ENCODE measurements around the gene OR1L1.

OR1L1 gene, protein sequence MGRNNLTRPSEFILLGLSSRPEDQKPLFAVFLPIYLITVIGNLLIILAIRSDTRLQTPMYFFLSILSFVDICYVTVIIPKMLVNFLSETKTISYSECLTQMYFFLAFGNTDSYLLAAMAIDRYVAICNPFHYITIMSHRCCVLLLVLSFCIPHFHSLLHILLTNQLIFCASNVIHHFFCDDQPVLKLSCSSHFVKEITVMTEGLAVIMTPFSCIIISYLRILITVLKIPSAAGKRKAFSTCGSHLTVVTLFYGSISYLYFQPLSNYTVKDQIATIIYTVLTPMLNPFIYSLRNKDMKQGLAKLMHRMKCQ

DNA sequence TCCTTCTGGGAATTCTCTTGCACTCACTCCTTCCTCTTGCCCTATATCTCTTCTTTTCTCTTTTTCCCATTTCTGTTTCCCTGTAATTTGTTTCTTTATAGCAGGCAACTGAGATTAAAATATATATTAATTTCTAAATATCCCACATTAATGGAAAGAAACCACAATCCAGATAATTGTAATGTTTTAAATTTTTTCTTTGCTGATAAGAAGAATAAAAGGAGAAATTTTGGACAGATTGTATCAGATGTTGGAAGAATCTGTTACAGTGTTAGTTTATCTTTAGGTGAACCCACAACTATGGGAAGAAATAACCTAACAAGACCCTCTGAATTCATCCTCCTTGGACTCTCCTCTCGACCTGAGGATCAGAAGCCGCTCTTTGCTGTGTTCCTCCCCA is at the start of gene OR1L1:
OR1L1 (plus strand) TSS at position 301 of the 400 bp plus-strand sequence; CDS start at position 301, 0 bp downstream.
- Histone ChIP-seq H3K36me3 (no peaks in the 10 kb centered on the region), H3K9me3 (no peaks in the 10 kb centered on the region), H3K27ac (no peak within 1 kb of the TSS), H3K4me2 (no peak within 1 kb of the TSS), H3K4me1 (no peaks in the 10 kb centered on the region), H4K20me1 (no peaks in the 10 kb centered on the region), H3K4me3 (no peak within 1 kb of the TSS), H3K9ac (no peak within 1 kb of the TSS), H3K27me3 (no peaks in the 10 kb centered on the region; the same call in 1 of the 2 replicates)
- no peak for TF ChIP-seq Cebpa-rat (IDR thresholded peaks at IDR 0.05)

DNA sequence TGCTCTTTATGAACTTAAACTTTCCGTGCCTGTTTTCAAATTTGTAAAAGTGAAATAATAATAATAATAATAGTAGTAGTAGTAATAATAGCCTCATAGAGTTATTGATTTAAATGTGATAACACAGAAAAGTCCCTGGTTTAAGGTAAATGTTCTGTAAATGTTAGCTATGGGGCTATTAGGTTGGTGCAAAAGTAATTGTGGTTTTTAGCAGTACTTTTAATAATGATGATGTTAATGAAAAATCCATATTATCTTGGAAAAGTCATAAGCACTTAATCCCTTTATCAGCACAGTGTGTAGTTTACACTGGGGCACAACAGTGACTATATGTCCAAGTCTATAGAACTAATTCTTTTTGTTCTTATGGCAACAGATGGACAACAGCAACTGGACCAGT is 47.2 kb upstream of the OR1L1 start, which contains the start of gene OR1Q1:
OR1Q1 (plus strand) TSS at position 377 of the 400 bp plus-strand sequence; CDS start at position 377, 0 bp downstream.
- H3K4me2 ChIP-seq: no peak within 1 kb of the TSS
- H3K9me3 ChIP-seq: no peaks in the 10 kb centered on the region
- no peaks in the 10 kb centered on the region for H3K4me1 ChIP-seq
- H3K27me3 ChIP-seq: no peaks in the 10 kb centered on the region
- no peak within 1 kb of the TSS for H3K9ac ChIP-seq
- no peak within 1 kb of the TSS for H3K4me3 ChIP-seq
- no peaks in the 10 kb centered on the region for H4K20me1 ChIP-seq
- H3K36me3 ChIP-seq: no peaks in the 10 kb centered on the region
- H3K27ac ChIP-seq: no peak within 1 kb of the TSS
- TF ChIP-seq Cebpa-rat (IDR thresholded peaks at IDR 0.05): no peak

DNA sequence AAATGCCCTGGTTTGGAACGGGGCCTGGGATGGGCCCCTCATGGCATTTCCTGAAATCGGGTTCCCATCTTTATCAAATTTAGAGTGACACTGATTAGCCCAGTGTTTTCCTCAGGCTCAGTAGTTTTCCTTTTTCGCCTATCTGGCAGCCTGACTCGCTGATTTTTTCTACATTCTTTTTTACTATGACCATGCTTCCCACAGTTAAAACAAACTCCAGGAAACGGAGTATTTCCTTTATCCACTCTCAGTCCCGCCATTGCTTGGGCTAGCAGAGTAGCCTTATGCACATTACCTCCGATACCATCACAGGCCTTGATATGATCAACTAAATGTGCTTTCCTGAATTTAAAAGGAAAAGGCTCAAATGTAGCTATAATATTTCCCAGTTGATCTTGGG is 41.5 kb upstream of the OR1L1 start:
- Histone ChIP-seq H3K9ac (no peak overlapping the region), H3K27me3 (no peaks in the 10 kb centered on the region), H3K36me3 (no peaks in the 10 kb centered on the region), H3K9me3 (no peaks in the 10 kb centered on the region), H3K4me2 (no peak overlapping the region), H3K4me3 (no peak overlapping the region), H3K27ac (no peak overlapping the region), H3K4me1 (no peaks in the 10 kb centered on the region), H4K20me1 (no peaks in the 10 kb centered on the region)
- no peak for TF ChIP-seq Cebpa-rat (IDR thresholded peaks at IDR 0.05)

DNA sequence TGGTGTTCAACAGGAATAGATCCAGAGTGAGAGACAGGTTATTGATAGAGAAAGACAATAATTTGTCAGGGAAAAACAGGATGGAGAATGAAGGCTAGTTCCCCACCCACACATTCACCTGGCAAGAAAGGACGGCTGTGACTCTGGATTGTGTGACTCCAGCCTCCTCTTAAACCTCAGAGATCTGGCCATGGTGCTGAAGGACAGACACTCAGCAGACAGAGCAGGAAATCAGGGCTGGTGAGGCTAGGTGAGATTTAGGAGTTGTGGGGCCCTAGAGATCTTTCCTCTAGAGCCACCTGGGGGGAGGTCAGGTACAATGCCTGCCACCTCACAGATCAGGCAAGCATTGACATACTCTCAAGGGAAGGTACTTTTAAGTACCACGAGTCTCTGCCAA is 19.3 kb upstream of the OR1L1 start:
- H3K36me3 ChIP-seq: no peaks in the 10 kb centered on the region
- no peaks in the 10 kb centered on the region for H3K9me3 ChIP-seq
- no peak overlapping the region for H3K4me3 ChIP-seq
- H3K4me1 ChIP-seq: no peaks in the 10 kb centered on the region
- no peak overlapping the region for H3K4me2 ChIP-seq
- H3K9ac ChIP-seq: no peak overlapping the region
- no peak overlapping the region for H3K27ac ChIP-seq
- H4K20me1 ChIP-seq: no peaks in the 10 kb centered on the region
- TF ChIP-seq Cebpa-rat (IDR thresholded peaks at IDR 0.05): no peak
- no peaks in the 10 kb centered on the region for H3K27me3 ChIP-seq

DNA sequence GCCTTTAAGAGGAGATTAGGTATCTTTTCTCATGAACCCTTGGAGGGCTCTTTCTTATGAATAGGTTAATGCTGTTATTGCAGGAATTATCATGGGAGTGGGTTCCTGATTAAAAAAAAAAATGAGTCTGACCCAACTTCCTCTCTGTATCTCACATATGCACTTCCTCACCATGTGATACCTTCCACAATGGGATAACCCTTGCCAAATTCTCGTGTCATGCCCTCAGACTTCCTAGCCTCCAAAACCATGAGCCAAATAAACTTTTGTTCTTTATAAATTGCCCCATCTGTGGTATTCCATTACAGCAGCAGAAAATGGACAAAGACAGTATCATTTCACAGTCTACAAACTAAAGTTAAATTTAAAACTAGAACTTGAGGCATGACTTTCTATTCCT is 5.1 kb upstream of the OR1L1 start:
- Histone ChIP-seq H3K27me3 (no peaks in the 10 kb centered on the region), H3K4me1 (no peaks in the 10 kb centered on the region), H4K20me1 (no peaks in the 10 kb centered on the region), H3K36me3 (no peaks in the 10 kb centered on the region), H3K27ac (no peak overlapping the region), H3K9me3 (no peaks in the 10 kb centered on the region), H3K4me3 (no peak overlapping the region), H3K9ac (no peak overlapping the region), H3K4me2 (no peak overlapping the region)
- TF ChIP-seq Cebpa-rat (IDR thresholded peaks at IDR 0.05): no peak

DNA sequence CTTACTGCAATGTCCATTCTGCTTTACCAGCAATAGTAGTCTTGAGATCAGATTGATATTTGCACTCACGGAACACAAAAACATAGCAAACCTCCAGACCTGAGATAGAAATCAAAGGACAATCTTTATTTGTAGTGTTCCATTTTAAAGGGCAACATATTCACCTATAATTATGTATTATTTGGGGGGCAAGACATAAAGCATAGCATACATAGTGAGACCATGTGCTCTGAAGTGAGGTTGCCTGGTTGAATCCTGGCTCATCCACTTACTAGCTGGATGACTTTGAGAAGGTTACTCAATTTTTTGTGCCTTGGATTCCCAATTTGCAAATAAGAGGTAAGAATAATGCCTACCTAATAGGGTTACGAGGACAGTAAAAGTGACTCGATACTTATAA is 4.0 kb upstream of the OR1L1 start, which contains the start of gene OR1B1:
OR1B1 (minus strand) TSS at position 101 of the 400 bp plus-strand sequence.
- Histone ChIP-seq H3K4me2 (no peak within 1 kb of the TSS), H3K4me1 (no peaks in the 10 kb centered on the region), H4K20me1 (no peaks in the 10 kb centered on the region), H3K27me3 (no peaks in the 10 kb centered on the region), H3K4me3 (no peak within 1 kb of the TSS), H3K9ac (no peak within 1 kb of the TSS), H3K9me3 (no peaks in the 10 kb centered on the region), H3K27ac (no peak within 1 kb of the TSS), H3K36me3 (no peaks in the 10 kb centered on the region)
- TF ChIP-seq Cebpa-rat (IDR thresholded peaks at IDR 0.05): no peak

DNA sequence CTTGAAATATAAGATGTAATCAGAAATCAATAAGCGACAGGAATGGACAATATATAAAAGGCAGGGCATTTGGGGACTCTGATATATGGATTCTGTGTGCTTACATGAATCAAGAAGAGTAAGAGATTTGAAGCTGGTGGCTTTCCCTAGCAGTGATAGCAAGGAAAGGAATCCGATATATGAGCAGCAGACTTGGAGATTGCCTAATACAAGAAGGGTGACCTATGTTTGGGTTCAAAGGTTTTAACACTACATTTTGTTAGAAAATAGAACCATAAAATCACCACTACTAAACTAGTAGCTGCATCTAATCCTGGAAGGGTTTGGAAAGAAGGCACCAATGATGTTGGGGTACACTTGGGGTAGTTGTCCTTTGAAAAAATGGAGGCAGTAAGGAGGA is 11.0 kb downstream of the OR1L1 start:
- H3K9ac ChIP-seq: no peak overlapping the region
- H3K4me2 ChIP-seq: no peak overlapping the region
- H3K27me3 ChIP-seq: no peaks in the 10 kb centered on the region
- H3K4me3 ChIP-seq: no peak overlapping the region
- H3K4me1 ChIP-seq: no peaks in the 10 kb centered on the region
- H3K36me3 ChIP-seq: no peaks in the 10 kb centered on the region
- H3K9me3 ChIP-seq: peaks cover 21% of the 10 kb centered on the region
- no peak for TF ChIP-seq Cebpa-rat (IDR thresholded peaks at IDR 0.05)
- no peak overlapping the region for H3K27ac ChIP-seq
- H4K20me1 ChIP-seq: no peaks in the 10 kb centered on the region

DNA sequence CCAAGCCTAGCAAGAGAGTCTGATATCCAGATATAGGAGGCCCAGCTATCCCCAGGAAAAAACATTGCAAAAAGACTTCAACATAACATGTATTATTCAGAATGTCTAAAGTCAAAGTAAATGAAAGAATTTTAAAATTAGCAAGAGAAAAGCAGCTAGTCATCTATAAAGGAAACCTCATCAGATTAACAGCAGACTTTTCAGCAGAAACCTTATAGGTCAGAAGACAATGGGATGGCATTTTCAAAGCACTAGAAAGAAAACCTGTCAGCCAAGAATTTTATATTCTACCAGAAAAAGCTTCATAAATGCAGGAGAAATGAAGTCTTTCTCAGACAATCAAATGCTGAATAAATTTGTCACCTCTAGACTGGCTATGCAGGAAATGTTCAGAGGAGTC is 23.3 kb downstream of the OR1L1 start:
- peaks cover 17% of the 10 kb centered on the region for H3K9me3 ChIP-seq
- no peak for TF ChIP-seq Cebpa-rat (IDR thresholded peaks at IDR 0.05)
- no peaks in the 10 kb centered on the region for H3K36me3 ChIP-seq
- H3K27me3 ChIP-seq: no peaks in the 10 kb centered on the region
- H3K4me1 ChIP-seq: peaks cover 20% of the 10 kb centered on the region
- H3K9ac ChIP-seq: no peak overlapping the region
- H3K4me2 ChIP-seq: no peak overlapping the region
- H4K20me1 ChIP-seq: no peaks in the 10 kb centered on the region
- no peak overlapping the region for H3K4me3 ChIP-seq
- H3K27ac ChIP-seq: no peak overlapping the region

DNA sequence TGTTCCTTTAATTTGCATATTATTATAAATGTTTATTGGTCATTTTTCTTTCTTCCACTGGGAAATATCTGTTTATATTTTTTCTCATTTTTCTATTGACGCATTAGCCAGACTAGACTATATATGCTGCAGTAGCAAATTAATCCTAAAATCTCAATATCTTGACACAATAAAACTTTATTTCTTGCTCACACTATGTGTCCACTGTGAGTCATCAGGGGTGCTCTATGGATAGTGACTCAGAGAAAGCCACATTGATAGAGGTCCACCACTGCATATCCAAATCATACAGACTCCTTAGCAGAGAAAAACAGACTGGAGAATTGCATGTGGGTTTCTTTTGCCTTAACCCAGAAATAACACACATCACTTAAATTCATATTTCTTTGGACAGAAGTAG is 34.2 kb downstream of the OR1L1 start:
- H3K4me1 ChIP-seq: no peaks in the 10 kb centered on the region
- H3K9me3 ChIP-seq: peaks cover 5% of the 10 kb centered on the region; the same call in 1 of the 2 replicates
- TF ChIP-seq Cebpa-rat (IDR thresholded peaks at IDR 0.05): no peak
- no peaks in the 10 kb centered on the region for H3K27me3 ChIP-seq
- no peak overlapping the region for H3K4me3 ChIP-seq
- no peaks in the 10 kb centered on the region for H3K36me3 ChIP-seq
- no peak overlapping the region for H3K9ac ChIP-seq
- H4K20me1 ChIP-seq: no peaks in the 10 kb centered on the region
- H3K27ac ChIP-seq: no peak overlapping the region
- no peak overlapping the region for H3K4me2 ChIP-seq

Measured in BLaER1 (cell line).